ENCODE data around the gene RYR2. TPM values are rescaled to one million over a fixed set of nuclear protein-coding genes. Genes with fewer than 3 reads are reported as not detected.
"Not testable (repeated sequence)": the region's sequence is repeated elsewhere in the genome, so short reads cannot be mapped to it uniquely, and the experiment has no call there.

RYR2 gene
- polyA plus RNA-seq, 3 donors, result 1.2 to 2.0 (median 1.3) TPM

DNA sequence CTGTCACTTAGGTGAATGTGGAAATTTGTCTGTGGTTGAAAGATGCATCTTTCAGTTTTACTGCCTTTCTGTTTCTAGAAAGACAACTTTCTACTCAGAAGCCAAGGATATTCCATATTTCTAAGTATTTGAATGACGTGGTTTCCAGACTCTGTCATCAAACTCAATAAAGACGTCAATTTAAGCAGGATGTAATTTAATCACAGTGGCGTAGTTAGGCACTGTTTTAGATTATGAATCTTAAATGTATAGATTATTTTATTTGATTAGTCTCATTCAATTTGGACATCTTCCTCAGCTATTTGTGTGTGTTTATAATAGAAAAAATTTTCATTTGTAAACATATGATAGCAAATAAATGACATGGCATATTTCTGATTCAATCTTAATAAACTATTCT is 298.9 kb downstream of the RYR2 start:
- DNase-seq, result no peak

DNA sequence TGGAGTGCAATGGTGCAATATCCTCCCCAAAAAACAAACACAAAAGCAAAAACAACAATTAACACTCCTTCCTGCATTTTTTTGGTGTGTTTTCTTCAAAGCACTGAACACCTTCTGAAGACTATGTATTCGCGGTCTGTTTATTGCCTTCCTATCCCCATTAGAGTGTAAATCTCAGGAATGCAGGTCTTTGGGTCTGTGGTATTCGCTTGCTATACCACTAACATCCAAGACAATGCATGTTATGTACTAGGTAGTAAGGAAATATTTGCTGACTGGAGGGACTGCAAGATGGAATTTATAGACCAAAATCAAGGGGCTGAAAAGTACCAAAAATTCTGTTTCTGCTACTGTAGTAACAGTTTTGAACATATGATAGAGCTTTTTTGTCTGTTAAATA is 299.4 kb downstream of the RYR2 start:
- no peak for DNase-seq

DNA sequence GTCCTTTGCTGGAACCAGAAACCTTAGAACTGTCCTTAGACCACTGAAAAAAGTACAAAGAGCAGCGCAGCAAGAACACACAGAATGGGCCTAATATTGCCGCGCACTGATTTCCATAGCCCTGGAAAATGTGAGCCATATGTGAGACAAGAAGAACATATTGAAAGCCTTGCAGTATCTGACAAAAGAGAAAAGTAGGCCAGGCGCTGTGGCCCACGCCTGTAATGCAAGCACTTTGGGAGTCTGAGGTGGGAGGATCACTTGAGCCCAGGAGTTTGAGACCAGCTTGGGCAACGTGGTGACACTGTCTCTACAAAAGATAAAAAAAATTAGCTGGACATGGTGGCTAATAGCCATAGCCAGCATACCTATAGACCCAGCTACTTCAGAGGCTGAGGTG is 300.7 kb downstream of the RYR2 start:
- DNase-seq, result no peak

- DNase-seq, result no peak
Observed at GRCh38 chr1:237352747-237353146, 310.8 kb downstream of the RYR2 start.

DNA sequence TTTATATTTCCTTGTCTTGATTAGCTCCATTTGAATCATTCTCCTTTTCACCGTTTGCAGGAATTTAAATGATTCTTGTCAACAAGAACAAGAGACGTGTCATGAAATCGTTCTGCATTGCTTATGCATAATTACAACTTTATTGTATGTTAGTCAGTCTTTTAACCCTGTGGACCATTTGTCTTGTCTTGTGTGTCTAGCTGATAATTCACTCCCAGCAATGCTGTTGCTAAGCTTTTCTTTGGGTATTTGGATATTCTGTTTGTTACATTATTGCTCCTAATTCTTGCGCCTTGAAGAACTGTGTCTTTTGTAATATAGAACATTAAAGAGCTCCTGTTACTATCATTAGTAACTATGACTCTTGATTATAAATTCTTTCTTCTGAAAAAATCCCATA is 311.9 kb downstream of the RYR2 start:
- DNase-seq, result no peak

- no peak for DNase-seq
Observed at GRCh38 chr1:237355022-237355421, 313.0 kb downstream of the RYR2 start.

GRCh38 chr1:237358555-237358954 is 316.6 kb downstream of the RYR2 start:
- no peak for DNase-seq

DNA sequence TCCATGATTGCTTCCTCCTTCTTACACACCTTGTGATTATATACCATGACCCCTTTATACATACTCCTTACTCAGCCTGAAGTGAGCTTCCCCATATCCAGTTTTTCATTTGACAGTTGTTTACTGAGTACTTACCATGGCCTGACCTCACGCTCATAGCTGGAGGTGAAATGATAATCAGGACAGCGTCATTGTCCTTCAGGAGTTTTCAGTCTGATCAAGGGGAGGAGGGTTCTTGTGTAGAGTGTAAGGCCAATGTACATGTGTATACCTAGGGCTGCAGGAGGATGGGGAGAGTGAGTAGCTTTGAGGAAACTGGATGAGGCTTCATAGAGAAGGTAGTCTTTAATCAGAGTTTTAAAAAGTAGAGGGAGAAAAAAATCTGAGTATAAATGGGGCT is 325.8 kb downstream of the RYR2 start:
- no peak for DNase-seq

DNA sequence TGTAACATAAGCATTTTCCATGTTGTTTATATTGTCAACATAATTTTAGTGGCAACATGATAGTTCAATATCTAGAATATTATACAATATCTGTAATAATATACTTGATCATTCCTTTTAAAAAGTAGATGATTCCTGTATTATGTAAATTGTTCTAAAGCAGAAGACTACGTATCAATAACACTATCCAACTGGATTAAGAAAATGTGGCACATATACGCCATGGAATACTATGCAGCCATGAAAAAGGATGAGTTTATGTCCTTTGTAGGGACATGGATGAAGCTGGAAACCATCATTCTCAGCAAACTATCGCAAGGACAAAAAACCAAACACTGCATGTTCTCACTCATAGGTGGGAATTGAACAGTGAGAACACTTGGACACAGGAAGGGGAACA is 329.5 kb downstream of the RYR2 start:
- DNase-seq, result not testable (repeated sequence)

- peak; percentile 7 for DNase-seq
Observed at GRCh38 chr1:237383791-237384190, 341.8 kb downstream of the RYR2 start.

DNA sequence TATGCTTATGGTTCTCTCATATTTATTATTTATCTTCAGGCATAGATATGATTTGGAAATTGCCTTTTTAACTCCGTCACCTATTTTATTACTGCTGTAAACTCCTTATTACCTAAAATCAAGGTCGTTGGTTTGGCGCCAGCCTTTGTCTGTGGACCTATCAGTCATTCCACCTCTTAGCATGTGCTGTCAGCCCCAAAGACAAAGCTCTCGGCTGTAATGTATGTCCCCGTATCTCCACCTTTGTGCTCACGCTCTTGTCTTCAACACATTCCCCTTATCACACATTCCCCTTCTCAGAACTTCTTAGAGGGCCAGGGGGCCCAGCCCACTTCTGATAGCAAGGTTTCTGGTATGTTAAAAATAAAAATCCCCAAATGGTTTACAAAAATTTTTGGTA is 342.2 kb downstream of the RYR2 start:
- DNase-seq, result no peak

GRCh38 chr1:237386362-237387143 is 344.6 kb downstream of the RYR2 start:
- peak; percentile 15 for DNase-seq

DNA sequence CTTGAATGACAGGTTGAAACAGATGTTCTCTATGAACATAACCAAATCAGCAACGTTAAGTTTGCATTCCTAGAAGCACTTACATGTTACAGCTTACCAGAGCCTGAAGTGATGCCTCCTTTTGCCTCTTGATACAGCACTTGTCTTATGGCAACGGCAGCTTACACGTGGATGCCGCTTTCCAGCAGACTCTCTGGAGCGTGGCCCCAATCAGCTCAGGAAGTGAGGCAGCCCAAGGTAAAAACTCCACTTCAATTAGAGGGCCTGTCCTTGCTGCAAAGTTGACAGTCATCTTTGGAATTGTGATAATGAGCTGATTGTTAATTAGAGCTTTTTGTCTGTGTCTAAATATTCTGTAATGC is 345.1 kb downstream of the RYR2 start:
- no peak for DNase-seq

DNA sequence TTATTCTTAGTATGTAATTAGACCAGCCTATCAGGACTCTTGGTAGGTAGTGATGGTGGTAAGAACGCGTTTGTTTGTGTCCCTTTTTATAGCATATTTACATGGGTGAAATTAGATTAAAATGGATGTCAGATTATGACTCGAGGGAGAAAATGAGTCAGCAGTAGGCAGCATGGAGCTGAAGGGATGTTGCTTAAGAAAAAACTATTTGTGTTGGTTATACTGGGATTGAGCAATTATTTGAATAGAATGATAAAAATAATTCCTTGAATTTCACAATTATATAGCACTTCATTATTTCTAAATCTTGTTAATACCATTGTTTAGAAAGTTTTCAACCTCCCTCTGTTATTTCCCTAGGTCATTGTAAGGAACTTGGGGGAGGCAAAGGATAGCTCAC is 348.8 kb downstream of the RYR2 start:
- DNase-seq, result no peak

DNA sequence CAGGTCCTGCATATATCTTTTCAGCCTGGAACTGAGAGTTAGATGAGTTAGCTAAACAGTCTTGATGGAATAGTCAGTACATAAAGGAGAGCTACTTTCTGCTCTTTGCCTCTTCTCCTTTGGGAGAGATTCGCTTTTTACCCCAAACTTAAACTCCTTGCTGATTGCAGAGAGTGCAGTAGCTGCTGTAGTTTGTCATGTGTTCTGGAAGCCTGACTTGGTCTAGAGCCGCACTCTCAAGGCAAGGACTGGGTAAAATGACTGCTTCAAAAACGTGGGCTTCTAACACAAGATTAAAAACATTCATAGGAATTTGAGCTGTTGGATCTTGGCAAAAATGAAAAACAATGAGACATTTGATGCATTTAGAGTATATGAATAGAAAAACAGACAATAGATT is 351.6 kb downstream of the RYR2 start:
- DNase-seq, result no peak

DNA sequence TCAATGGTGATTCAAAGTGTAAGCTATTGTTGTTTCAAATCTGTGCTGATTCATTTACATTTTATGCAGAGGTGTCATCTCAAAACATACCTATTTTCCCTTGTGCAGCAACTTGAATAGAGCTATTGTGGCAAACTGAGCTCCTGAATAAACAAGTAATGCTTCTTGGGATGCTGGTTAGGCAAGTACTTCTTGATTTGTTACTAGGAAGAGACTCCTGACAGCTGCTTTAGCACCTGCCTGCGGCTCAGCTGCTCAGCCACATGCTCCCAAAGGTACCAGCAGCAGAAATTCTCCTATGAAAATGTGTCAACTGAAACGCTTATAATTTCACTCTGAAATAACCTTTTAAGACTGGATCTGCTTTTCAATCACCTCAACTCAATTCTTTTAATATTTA is 352.3 kb downstream of the RYR2 start:
- no peak for DNase-seq

DNA sequence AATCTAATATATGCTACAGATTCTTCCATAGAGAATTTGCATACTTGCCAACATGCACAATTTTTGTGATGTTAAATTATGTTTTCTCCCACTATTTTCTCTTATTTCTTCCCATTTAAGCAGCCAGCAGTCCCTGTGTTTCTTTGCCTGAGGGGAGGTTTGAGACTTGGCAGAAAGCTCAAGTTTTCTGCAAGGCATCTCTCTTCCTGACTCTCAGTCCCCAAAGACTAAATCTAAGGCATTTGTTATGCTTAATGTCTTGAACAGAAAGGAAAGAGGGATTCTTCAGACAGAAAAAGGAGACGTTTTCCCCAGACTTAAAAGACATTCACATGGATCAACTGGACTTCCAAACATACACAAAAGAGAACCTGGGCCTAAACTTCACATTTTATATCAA is 354.4 kb downstream of the RYR2 start:
- DNase-seq, result no peak

DNA sequence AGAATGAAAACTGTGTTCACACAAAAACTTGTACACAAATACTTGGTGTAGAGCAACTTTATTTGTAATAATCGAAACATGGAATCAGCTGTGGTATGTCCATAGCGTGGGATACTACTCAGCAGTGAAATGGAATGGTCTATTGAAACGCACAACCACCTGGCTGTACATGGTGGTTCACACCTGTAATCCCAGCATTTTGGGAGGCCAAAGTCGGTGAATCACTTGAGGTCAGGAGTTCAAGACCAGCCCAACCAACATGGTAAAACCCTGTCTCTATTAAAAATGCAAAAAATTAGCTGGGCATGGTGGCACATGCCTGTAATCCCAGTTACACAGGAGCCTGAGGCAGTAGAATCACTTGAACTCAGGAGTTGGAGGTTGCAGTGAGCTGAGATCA is 356.8 kb downstream of the RYR2 start:
- no peak for DNase-seq

- no peak for DNase-seq
Observed at GRCh38 chr1:237405912-237406311, 363.9 kb downstream of the RYR2 start.

- no peak for DNase-seq
Observed at GRCh38 chr1:237411621-237412020, 369.6 kb downstream of the RYR2 start.

- no peak for DNase-seq
Observed at GRCh38 chr1:237416924-237417655, 375.1 kb downstream of the RYR2 start.

- DNase-seq, result no peak
Observed at GRCh38 chr1:237428809-237429208, 386.8 kb downstream of the RYR2 start.

GRCh38 chr1:237429252-237429651 is 387.3 kb downstream of the RYR2 start:
- no peak for DNase-seq

GRCh38 chr1:237431448-237431847 is 389.5 kb downstream of the RYR2 start:
- DNase-seq, result no peak
